H1 (cell line): ENCODE data around the gene CCDC192. TPM values are rescaled to one million over a fixed set of nuclear protein-coding genes. Genes with fewer than 3 reads are reported as not detected.

Source experiments
- CTCF ChIA-PET: fragments of 300-600 bp; sonication (Branson Sonifier 250); formaldehyde crosslinking; loops from one replicate; lab custom pipeline; 2021; ENCODE audit not compliant: partially characterized antibody; lab: Charles Lee
- POLR2A ChIA-PET: fragments of 300-600 bp; sonication (Branson Sonifier 250); formaldehyde crosslinking; loops from one replicate; lab custom pipeline; 2021; ENCODE audit warnings: inconsistent platforms; ENCODE audit not compliant: partially characterized antibody; lab: Charles Lee
- DNase-seq, 2 experiments: peaks; one replicate each; pipeline versions ENCODE4 v3.0.0 to v3.0.0-alpha.2; 2010 to 2022; ENCODE audit warnings: low spot score in 2 of 2, low read depth in 1 of 2, mixed read lengths in 1 of 2
- FAIRE-seq: peaks from 2 replicates; lab custom pipeline; 2011; peaks lifted over from hg19 to GRCh38; lab: Jason Lieb, UNC
- H2AFZ ChIP-seq: 2 replicates; pipeline ENCODE4 v1.8.1; 2012; ENCODE audit warnings: low read length, inconsistent platforms
- H2AK5ac ChIP-seq: 2 replicates; pipeline ENCODE4 v1.6.1; 2013; ENCODE audit warnings: low read depth, low read length
- H2BK120ac ChIP-seq: replicated peaks from 2 replicates; pipeline ENCODE3; 2013; ENCODE audit warnings: low read depth, low read length, inconsistent platforms
- H2BK12ac ChIP-seq: 2 replicates; pipeline ENCODE4 v1.6.1; 2013; ENCODE audit warnings: low read depth, low read length
- H2BK15ac ChIP-seq: 2 replicates; pipeline ENCODE4 v1.6.1; 2013; ENCODE audit warnings: low read length
- H2BK20ac ChIP-seq: 2 replicates; pipeline ENCODE4 v1.6.1; 2013; ENCODE audit warnings: low read length
- H2BK5ac ChIP-seq: 2 replicates; pipeline ENCODE4 v1.6.1; 2013; ENCODE audit warnings: low read depth, low read length
- H3K14ac ChIP-seq: 2 replicates; pipeline ENCODE4 v1.6.1; 2013; ENCODE audit warnings: inconsistent platforms; ENCODE audit not compliant: insufficient read length
- H3K18ac ChIP-seq: 2 replicates; pipeline ENCODE4 v1.6.1; 2013; ENCODE audit warnings: low read length; ENCODE audit errors: extremely low read depth
- H3K23ac ChIP-seq: 2 replicates; pipeline ENCODE4 v1.6.1; 2013; ENCODE audit warnings: inconsistent platforms; ENCODE audit not compliant: insufficient read length
- H3K23me2 ChIP-seq: 2 replicates; pipeline ENCODE4 v1.6.1; 2013; ENCODE audit warnings: low read depth, low read length
- H3K27ac ChIP-seq: 2 replicates; pipeline ENCODE4 v1.6.1; 2011; ENCODE audit warnings: low read depth, low read length, inconsistent platforms
- H3K27me3 ChIP-seq, 4 experiments: replicated peaks in 1 of 4; 1 replicate in 1 of 4; 2 replicates in 3 of 4; pipeline versions ENCODE4 v1.6.1 to v1.8.1; 2011 to 2013; ENCODE audit warnings: low read length in 3 of 4, mild to moderate bottlenecking in 3 of 4, inconsistent platforms in 2 of 4, mixed read lengths in 2 of 4, moderate library complexity in 1 of 4; ENCODE audit not compliant: control insufficient read depth in 3 of 4, insufficient read depth in 3 of 4; ENCODE audit errors: extremely low read depth in 1 of 4
- H3K36me3 ChIP-seq, 4 experiments: 2 replicates each; pipeline versions ENCODE4 v1.6.1 to v1.8.1; 2011 to 2013; ENCODE audit warnings: mild to moderate bottlenecking in 4 of 4, low read length in 3 of 4, moderate library complexity in 2 of 4, control low read depth in 1 of 4, inconsistent platforms in 1 of 4; ENCODE audit not compliant: insufficient read depth in 4 of 4, control insufficient read depth in 2 of 4
- H3K4ac ChIP-seq: replicated peaks from 2 replicates; pipeline ENCODE3; 2013; ENCODE audit warnings: low read length, low read depth, mixed read lengths, inconsistent platforms; ENCODE audit not compliant: insufficient read length
- H3K4me1 ChIP-seq, 4 experiments: replicated peaks in 1 of 4; 1 replicate in 1 of 4; 2 replicates in 3 of 4; pipeline versions ENCODE4 v1.6.1 to v1.8.1; 2011 to 2013; ENCODE audit warnings: low read length in 3 of 4, inconsistent platforms in 2 of 4, mixed read lengths in 1 of 4; ENCODE audit not compliant: insufficient read depth in 4 of 4, control insufficient read depth in 3 of 4
- H3K4me2 ChIP-seq, 2 experiments: 2 replicates each; pipeline versions ENCODE4 v1.6.1 to v1.8.1; 2011 to 2013; ENCODE audit warnings: low read depth in 2 of 2, low read length in 2 of 2, control low read depth in 1 of 2, inconsistent platforms in 1 of 2, mild to moderate bottlenecking in 1 of 2; ENCODE audit not compliant: insufficient read depth in 1 of 2
- H3K4me3 ChIP-seq, 4 experiments: fragments of 200-600, 300-600 bp in 1 of 4; sonication (generic), shearing (Covaris generic), sonication (Bioruptor Twin) in 1 of 4; 2 replicates each; pipeline versions ENCODE4 v1.5.1 to v1.8.1; 2011 to 2016; ENCODE audit warnings: low read length in 4 of 4, low read depth in 3 of 4, control low read depth in 2 of 4, inconsistent platforms in 2 of 4, mild to moderate bottlenecking in 2 of 4, mixed read lengths in 1 of 4, moderate library complexity in 1 of 4; ENCODE audit not compliant: insufficient read depth in 2 of 4; ENCODE audit errors: extremely low read depth in 1 of 4
- H3K56ac ChIP-seq: replicated peaks from 2 replicates; pipeline ENCODE3; 2013; ENCODE audit warnings: low read depth, mild to moderate bottlenecking, mixed read lengths, low read length, inconsistent platforms; ENCODE audit not compliant: insufficient read length
- H3K79me1 ChIP-seq: 2 replicates; pipeline ENCODE4 v1.6.1; 2013; ENCODE audit warnings: low read depth, low read length, control low read depth
- H3K79me2 ChIP-seq, 2 experiments: 2 replicates each; pipeline versions ENCODE4 v1.6.1 to v1.8.1; 2012 to 2013; ENCODE audit warnings: low read length in 2 of 2, mild to moderate bottlenecking in 2 of 2, inconsistent platforms in 1 of 2; ENCODE audit not compliant: insufficient read depth in 2 of 2, control insufficient read depth in 1 of 2
- H3K9ac ChIP-seq, 4 experiments: replicated peaks in 1 of 4; 1 replicate in 1 of 4; 2 replicates in 3 of 4; pipeline versions ENCODE4 v1.6.1 to v1.8.1; 2011 to 2013; ENCODE audit warnings: low read depth in 3 of 4, low read length in 3 of 4, control low read depth in 2 of 4, mild to moderate bottlenecking in 2 of 4, moderate library complexity in 2 of 4, inconsistent platforms in 1 of 4; ENCODE audit errors: extremely low read depth in 1 of 4
- H3K9me3 ChIP-seq, 2 experiments: 2 replicates each; pipeline versions ENCODE4 v1.6.1 to v1.8.1; 2012 to 2013; ENCODE audit warnings: mild to moderate bottlenecking in 2 of 2, moderate library complexity in 2 of 2, control low read depth in 1 of 2, inconsistent platforms in 1 of 2, low read depth in 1 of 2, low read length in 1 of 2, mixed read lengths in 1 of 2; ENCODE audit not compliant: insufficient read depth in 2 of 2
- H4K20me1 ChIP-seq, 2 experiments: replicated peaks in 1 of 2; 2 replicates each; pipeline versions ENCODE3 to v1.8.1; 2011 to 2013; ENCODE audit warnings: inconsistent platforms in 2 of 2, low read length in 2 of 2, mild to moderate bottlenecking in 1 of 2; ENCODE audit not compliant: insufficient read depth in 2 of 2, control insufficient read depth in 1 of 2
- H4K5ac ChIP-seq: 2 replicates; pipeline ENCODE4 v1.6.1; 2013; ENCODE audit warnings: low read length, low read depth, mixed read lengths, inconsistent platforms; ENCODE audit not compliant: insufficient read length
- H4K8ac ChIP-seq: 2 replicates; pipeline ENCODE4 v1.8.0; 2013; ENCODE audit warnings: mild to moderate bottlenecking, moderate library complexity, low read length, inconsistent platforms; ENCODE audit not compliant: insufficient read depth; ENCODE audit errors: extremely low read depth
- H4K91ac ChIP-seq: replicated peaks from 2 replicates; pipeline ENCODE3; 2013; ENCODE audit warnings: low read length, mixed read lengths, inconsistent platforms; ENCODE audit not compliant: insufficient read length
- ATF3 ChIP-seq: IDR thresholded peaks from 2 replicates; pipeline ENCODE4 v1.6.1; 2011; ENCODE audit warnings: low read depth, mild to moderate bottlenecking, low read length; ENCODE audit not compliant: insufficient read depth
- BCL11A ChIP-seq, 2 experiments: IDR thresholded peaks; one replicate each; pipeline ENCODE4 v1.6.1; 2011; ENCODE audit warnings: low read depth in 2 of 2, low read length in 2 of 2, mild to moderate bottlenecking in 2 of 2
- CHD1 ChIP-seq: IDR thresholded peaks from 2 replicates; pipeline ENCODE4 v1.6.1; 2012; ENCODE audit warnings: low read depth, low read length, improper control_type of control experiment
- E2F6 ChIP-seq: IDR thresholded peaks from 2 replicates; pipeline ENCODE4 v1.6.1; 2012; ENCODE audit warnings: inconsistent platforms
- FOSL1 ChIP-seq: IDR thresholded peaks from 2 replicates; pipeline ENCODE4 v1.6.1; 2011; ENCODE audit warnings: mild to moderate bottlenecking, low read depth, low read length, moderate library complexity; ENCODE audit not compliant: insufficient read depth
- GABPA ChIP-seq: IDR thresholded peaks from 2 replicates; pipeline ENCODE4 v1.6.1; 2011; ENCODE audit warnings: mild to moderate bottlenecking, low read length, moderate library complexity, borderline replicate concordance; ENCODE audit not compliant: insufficient read depth
- HDAC2 ChIP-seq, 2 experiments: fragments of 300-600 bp in 1 of 2; sonication (generic) in 1 of 2; IDR thresholded peaks; 2 replicates each; pipeline ENCODE4 v1.6.1; 2011 to 2012; ENCODE audit warnings: low read depth in 2 of 2, low read length in 2 of 2, mild to moderate bottlenecking in 2 of 2, moderate library complexity in 2 of 2, borderline replicate concordance in 1 of 2, inconsistent platforms in 1 of 2
- KDM1A ChIP-seq: fragments of 200-600, 300-600 bp; sonication (generic); IDR thresholded peaks from 2 replicates; pipeline ENCODE4 v1.7.1; 2016; ENCODE audit warnings: mild to moderate bottlenecking, low read length, borderline replicate concordance
- KDM5A ChIP-seq: fragments of 200-600 bp; IDR thresholded peaks from 2 replicates; pipeline ENCODE4 v1.7.1; 2012; ENCODE audit warnings: mild to moderate bottlenecking, low read length, inconsistent platforms, mixed read lengths
- MAX ChIP-seq: IDR thresholded peaks from 2 replicates; pipeline ENCODE4 v1.6.1; 2012; ENCODE audit warnings: inconsistent platforms
- NANOG ChIP-seq: IDR thresholded peaks from 2 replicates; pipeline ENCODE4 v1.6.1; 2011; ENCODE audit warnings: low read length, low read depth, mild to moderate bottlenecking, inconsistent platforms; ENCODE audit not compliant: insufficient read depth, poor library complexity, severe bottlenecking
- POU5F1 ChIP-seq: IDR thresholded peaks from 2 replicates; pipeline ENCODE4 v1.6.1; 2011; ENCODE audit warnings: low read depth, mild to moderate bottlenecking, low read length, moderate library complexity
- SIX5 ChIP-seq: IDR thresholded peaks from 2 replicates; pipeline ENCODE4 v1.6.1; 2011; ENCODE audit warnings: mild to moderate bottlenecking, low read depth, low read length
- polyA plus RNA-seq, 7 experiments: library from polyadenylated mRNA; depleted of rRNA in 3 of 7; stranded (reverse) in 5 of 7; unstranded in 2 of 7; fragments of >200 nt in 5 of 7; fragments of 200-250 nt in 2 of 7; gene quantifications; 1 replicate in 5 of 7; 2 replicates in 1 of 7; 4 replicates in 1 of 7; pipeline versions ENCODE4 v1.2.1 to v1.2.3, GENCODE V29; 2011 to 2013; ENCODE audit warnings: missing spikeins in 2 of 7, mixed read lengths in 2 of 7
- total RNA-seq: library from RNA; stranded (reverse); fragmentation: NEBNext Ultra II Directional; extraction: Animal tissue kit (Norgen Biotek cat#: 25700); gene quantifications from 2 replicates; pipeline ENCODE4 v1.2.1, GENCODE V29; 2021

Gene CCDC192
- total and polyA plus RNA-seq, 2 of the 8 experiments (the other 6 are each of a cell fraction or from before 2014, with no cell fraction given): 0.61 TPM; not detected in 1

GRCh38 chr5:127741412-127741811, 38.2 kb downstream of the CCDC192 start:
- Histone ChIP-seq H3K4ac (no peak overlapping the region), H3K9me3 (no peaks in the 10 kb centered on the region), H3K18ac (no peak overlapping the region), H3K4me3 (no peak overlapping the region), H4K5ac (no peak overlapping the region), H2BK15ac (no peak overlapping the region), H2AK5ac (no peak overlapping the region), H3K23ac (no peak overlapping the region), H4K91ac (no peak overlapping the region), H3K27me3 (no peaks in the 10 kb centered on the region; a peak in 2 of 7 replicates), H4K8ac (no peak overlapping the region), H2BK20ac (no peak overlapping the region), H2AFZ (no peak overlapping the region), H3K23me2 (no peaks in the 10 kb centered on the region), H3K79me2 (no peaks in the 10 kb centered on the region), H3K27ac (no peak overlapping the region), H3K36me3 (no peaks in the 10 kb centered on the region), H3K4me2 (no peak overlapping the region), H2BK12ac (no peak overlapping the region), H4K20me1 (no peaks in the 10 kb centered on the region), H3K79me1 (no peaks in the 10 kb centered on the region), H3K9ac (no peak overlapping the region), H2BK5ac (no peak overlapping the region), H3K56ac (no peak overlapping the region), H3K14ac (no peak overlapping the region), H2BK120ac (no peak overlapping the region), H3K4me1 (no peaks in the 10 kb centered on the region; a peak in 1 of 7 replicates)
- FAIRE-seq (no peak), DNase-seq (no peak)
- POLR2A ChIA-PET: no interaction called here
- CTCF ChIA-PET: no interaction called here
- no peak for TF ChIP-seq MAX
- TF ChIP-seq CHD1: no peak
- TF ChIP-seq GABPA: no peak
- TF ChIP-seq HDAC2 (IDR thresholded peaks at IDR 0.05; ENCODE audit: borderline replicate concordance in 1 of 2, low read depth in 2 of 2, low read length in 2 of 2): no peak
- TF ChIP-seq ATF3: no peak
- TF ChIP-seq SIX5: no peak
- no peak for TF ChIP-seq FOSL1
- TF ChIP-seq KDM1A: no peak
- TF ChIP-seq BCL11A (IDR thresholded peaks at IDR 0.05; ENCODE audit: low read depth in 2 of 2, low read length in 2 of 2): no peak
- no peak for TF ChIP-seq KDM5A
- TF ChIP-seq E2F6: no peak
- TF ChIP-seq NANOG: no peak
- no peak for TF ChIP-seq POU5F1
